Measurements from ENCODE around the gene CDYL.
"Not testable (repeated sequence)": the region's sequence is repeated elsewhere in the genome, so short reads cannot be mapped to it uniquely, and the experiment has no call there.

CDYL gene

DNA sequence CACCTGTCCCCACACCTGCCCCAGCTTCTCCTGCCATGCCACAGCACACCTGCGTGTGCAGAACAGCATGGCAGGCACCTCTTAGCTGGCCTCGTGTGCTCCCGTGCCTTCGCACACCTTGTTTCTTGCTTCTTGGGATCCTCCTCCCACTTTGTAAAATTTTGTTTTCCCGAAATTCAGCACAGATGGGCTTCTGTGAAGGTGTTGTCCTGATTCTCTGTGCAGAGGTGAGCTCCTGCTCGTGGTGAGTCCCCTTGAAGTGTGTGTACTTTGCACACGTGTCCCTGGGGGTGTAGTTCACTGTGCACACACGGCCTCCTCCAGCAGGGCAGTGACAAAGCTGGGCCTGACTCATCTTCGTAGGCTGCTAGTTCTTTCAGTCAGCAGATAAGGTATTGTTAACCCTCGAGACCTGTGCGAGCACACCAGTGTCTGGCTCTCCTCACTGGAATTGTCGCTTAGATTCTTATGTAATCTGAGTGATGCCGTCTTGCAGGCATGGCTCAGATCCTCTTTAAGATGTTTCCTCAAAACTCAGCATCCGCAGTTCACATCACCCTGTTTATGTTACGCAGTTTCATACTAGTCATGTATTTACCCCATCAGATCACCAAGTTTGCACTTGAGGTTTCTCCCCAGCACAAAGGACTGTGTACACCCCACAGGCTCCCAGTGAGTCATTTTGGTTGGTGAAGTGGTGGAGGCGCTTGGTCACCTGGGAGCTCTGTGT, 77.7 kb downstream of the CDYL start:
- peaks cover 4% of the 10 kb centered on the region for H3K36me3 Mint-ChIP-seq (ENCODE audit: low read depth)
- H3K27ac Mint-ChIP-seq: no peak overlapping the region
- DNase-seq: no peak
- H3K4me3 Mint-ChIP-seq: no peak overlapping the region
- ATAC-seq: peak; percentile 87
- H3K27me3 Mint-ChIP-seq: no peaks in the 10 kb centered on the region
- H3K9me3 Mint-ChIP-seq: no peaks in the 10 kb centered on the region
- H3K4me1 Mint-ChIP-seq: peaks cover 72% of the 10 kb centered on the region

DNA sequence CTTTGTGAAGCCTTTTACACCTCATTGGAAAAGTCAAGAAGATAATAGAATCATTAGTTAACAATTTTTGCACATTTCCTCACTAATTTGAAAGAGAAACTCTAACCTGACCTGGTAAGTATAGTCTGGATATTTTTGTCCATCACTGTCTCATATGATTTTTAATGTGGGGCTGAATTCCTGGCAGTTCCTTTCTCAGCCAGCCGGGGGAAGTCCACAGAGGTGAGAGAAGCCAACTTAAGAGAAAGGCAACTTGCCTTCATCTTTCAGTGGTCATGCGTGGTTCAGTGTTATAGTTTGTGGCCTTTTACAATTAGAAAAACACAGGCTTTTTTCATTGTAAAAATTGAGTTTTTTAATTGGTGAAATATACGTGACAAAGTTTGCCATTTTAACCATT, 80.6 kb downstream of the CDYL start:
- no peak overlapping the region for H3K27ac Mint-ChIP-seq
- DNase-seq: no peak
- no peaks in the 10 kb centered on the region for H3K27me3 Mint-ChIP-seq
- no peaks in the 10 kb centered on the region for H3K9me3 Mint-ChIP-seq
- H3K4me1 Mint-ChIP-seq: peaks cover 64% of the 10 kb centered on the region
- H3K36me3 Mint-ChIP-seq (ENCODE audit: low read depth): peaks cover 4% of the 10 kb centered on the region
- ATAC-seq: no peak
- no peak overlapping the region for H3K4me3 Mint-ChIP-seq

DNA sequence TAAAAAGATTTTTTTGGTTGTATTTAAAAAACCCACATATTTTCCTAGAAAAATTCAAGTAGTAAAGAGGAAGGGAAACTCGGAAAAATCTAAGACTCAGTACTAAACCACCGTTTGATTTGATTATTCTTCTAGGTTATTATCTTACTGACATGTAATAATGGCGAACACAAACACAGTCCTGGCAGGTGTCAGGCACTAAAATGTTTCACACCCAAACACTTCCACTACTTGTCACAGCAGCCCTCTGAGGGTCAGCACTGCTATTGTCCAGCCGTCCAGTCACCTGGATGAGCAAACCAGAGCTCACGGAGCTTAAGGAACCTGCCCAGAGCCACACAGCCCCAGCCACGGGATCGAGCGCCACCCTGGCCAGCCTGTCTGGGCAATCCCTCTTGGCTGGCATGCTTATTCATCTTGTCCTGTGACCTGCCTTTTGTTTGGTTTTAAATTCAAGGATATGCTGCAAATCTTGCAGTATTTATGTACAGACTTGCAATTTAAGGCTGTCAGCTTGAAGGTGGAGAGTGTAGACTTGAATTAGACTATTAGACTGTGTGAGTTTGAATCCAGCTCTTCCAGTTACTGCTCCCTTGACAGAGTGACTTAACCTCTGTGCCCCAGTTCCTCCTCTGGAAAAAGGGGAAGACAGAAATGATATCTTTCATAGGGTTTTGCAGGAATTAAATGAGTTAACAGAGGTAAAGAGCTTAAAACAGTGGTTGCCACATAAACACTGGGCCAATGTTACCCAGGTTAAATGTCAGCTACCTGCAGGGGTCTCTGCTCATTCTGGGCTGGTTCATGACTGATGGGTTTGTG, 82.2 kb downstream of the CDYL start:
- peaks cover 4% of the 10 kb centered on the region for H3K9me3 Mint-ChIP-seq
- H3K27me3 Mint-ChIP-seq: no peaks in the 10 kb centered on the region
- H3K4me1 Mint-ChIP-seq: peaks cover 58% of the 10 kb centered on the region

GRCh38 chr6:4860387-4860786, 84.2 kb downstream of the CDYL start:
- no peak overlapping the region for H3K27ac Mint-ChIP-seq
- peaks cover 44% of the 10 kb centered on the region for H3K4me1 Mint-ChIP-seq
- ATAC-seq (no peak), DNase-seq (no peak)
- H3K27me3 Mint-ChIP-seq: no peaks in the 10 kb centered on the region
- peaks cover 22% of the 10 kb centered on the region for H3K9me3 Mint-ChIP-seq
- H3K36me3 Mint-ChIP-seq (ENCODE audit: low read depth): peaks cover 31% of the 10 kb centered on the region
- no peak overlapping the region for H3K4me3 Mint-ChIP-seq

More for the DNA sequence above, 82.2 kb downstream of the CDYL start:
- no peak for ATAC-seq
- DNase-seq: no peak
- Mint-ChIP-seq H3K27ac (no peak overlapping the region), H3K4me3 (no peak overlapping the region), H3K36me3 (ENCODE audit: low read depth) (peaks cover 14% of the 10 kb centered on the region)

- DNase-seq (no peak), ATAC-seq (no peak)
- Mint-ChIP-seq H3K36me3 (ENCODE audit: low read depth) (peaks cover 40% of the 10 kb centered on the region), H3K9me3 (peaks cover 32% of the 10 kb centered on the region), H3K4me1 (peaks cover 35% of the 10 kb centered on the region), H3K27me3 (no peaks in the 10 kb centered on the region), H3K27ac (no peak overlapping the region), H3K4me3 (no peak overlapping the region)
These were observed 85.4 kb downstream of the CDYL start for GRCh38 chr6:4861564-4861963.

- no peak overlapping the region for H3K4me3 Mint-ChIP-seq
- H3K36me3 Mint-ChIP-seq (ENCODE audit: low read depth): peaks cover 55% of the 10 kb centered on the region
- no peak for DNase-seq
- H3K9me3 Mint-ChIP-seq: peaks cover 52% of the 10 kb centered on the region
- no peak overlapping the region for H3K27ac Mint-ChIP-seq
- H3K27me3 Mint-ChIP-seq: no peaks in the 10 kb centered on the region
- peaks cover 10% of the 10 kb centered on the region for H3K4me1 Mint-ChIP-seq
- ATAC-seq: no peak
These were observed 88.3 kb downstream of the CDYL start for GRCh38 chr6:4864519-4864918.

- H3K4me3 Mint-ChIP-seq, H3K27me3 Mint-ChIP-seq, DNase-seq, H3K4me1 Mint-ChIP-seq, H3K27ac Mint-ChIP-seq, ATAC-seq: not testable (repeated sequence)
- H3K36me3 Mint-ChIP-seq (ENCODE audit: low read depth): peaks cover 55% of the 10 kb centered on the region
- peaks cover 55% of the 10 kb centered on the region for H3K9me3 Mint-ChIP-seq
These were observed 88.8 kb downstream of the CDYL start for GRCh38 chr6:4865006-4865405.

DNA sequence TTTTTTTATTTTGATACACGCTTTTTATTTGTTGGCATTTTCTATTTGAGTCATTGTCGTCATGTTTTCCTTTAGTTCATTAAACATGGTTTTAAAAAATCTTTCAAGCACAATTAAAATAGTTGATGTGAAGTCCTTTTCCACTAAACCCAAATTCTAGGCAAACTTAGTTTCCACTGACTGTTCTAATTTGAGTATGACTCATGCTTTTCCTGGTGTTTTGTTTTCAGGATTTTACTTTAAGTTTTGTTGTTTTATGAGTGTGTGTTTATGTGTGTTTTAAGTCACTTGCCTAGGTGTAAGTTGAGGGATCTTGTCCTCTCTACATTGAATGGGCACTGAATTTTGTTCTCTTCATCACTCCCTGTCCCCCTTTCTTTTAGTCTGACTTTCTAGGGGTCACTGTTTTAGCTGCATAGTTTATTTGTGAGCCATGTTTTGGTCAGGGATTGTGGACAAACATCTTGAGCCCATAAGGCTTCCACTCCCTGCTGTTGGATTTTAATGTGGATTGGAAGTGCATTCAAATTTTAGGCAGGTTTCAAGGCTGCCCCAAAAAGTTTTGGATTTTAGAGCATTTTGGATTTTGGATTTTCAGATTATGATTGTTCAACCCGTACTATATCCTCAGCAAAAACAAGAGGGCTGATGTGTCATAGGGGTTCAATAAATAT, 94.8 kb downstream of the CDYL start:
- Mint-ChIP-seq H3K36me3 (ENCODE audit: low read depth) (peaks cover 23% of the 10 kb centered on the region), H3K4me3 (no peak overlapping the region), H3K9me3 (peaks cover 27% of the 10 kb centered on the region), H3K27ac (no peak overlapping the region), H3K27me3 (no peaks in the 10 kb centered on the region), H3K4me1 (peaks cover 35% of the 10 kb centered on the region)
- DNase-seq: no peak
- no peak for ATAC-seq

DNA sequence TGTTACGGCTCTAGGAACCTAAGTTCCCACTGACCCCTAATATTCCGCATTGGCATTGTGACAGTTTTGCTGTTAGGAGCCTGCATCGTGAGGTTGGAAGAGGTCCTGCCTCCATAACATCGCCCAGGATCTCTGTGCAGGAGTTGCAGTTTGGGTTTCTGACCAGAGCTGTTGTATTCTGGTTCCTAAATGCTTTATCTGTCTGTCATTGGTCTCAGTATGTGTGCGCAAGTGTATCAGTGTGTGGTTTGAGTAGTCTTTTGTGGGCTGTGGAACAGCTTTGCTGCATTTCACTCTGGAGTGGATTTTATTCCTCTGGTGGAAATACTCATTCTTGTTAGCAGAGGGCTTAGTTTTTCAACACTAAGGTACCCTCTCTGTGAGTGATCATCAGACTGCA, 95.6 kb downstream of the CDYL start:
- Mint-ChIP-seq H3K27me3 (no peaks in the 10 kb centered on the region), H3K4me3 (no peak overlapping the region), H3K27ac (no peak overlapping the region), H3K36me3 (ENCODE audit: low read depth) (peaks cover 16% of the 10 kb centered on the region), H3K9me3 (peaks cover 20% of the 10 kb centered on the region), H3K4me1 (peaks cover 38% of the 10 kb centered on the region)
- DNase-seq (no peak), ATAC-seq (peak; percentile 33)

DNA sequence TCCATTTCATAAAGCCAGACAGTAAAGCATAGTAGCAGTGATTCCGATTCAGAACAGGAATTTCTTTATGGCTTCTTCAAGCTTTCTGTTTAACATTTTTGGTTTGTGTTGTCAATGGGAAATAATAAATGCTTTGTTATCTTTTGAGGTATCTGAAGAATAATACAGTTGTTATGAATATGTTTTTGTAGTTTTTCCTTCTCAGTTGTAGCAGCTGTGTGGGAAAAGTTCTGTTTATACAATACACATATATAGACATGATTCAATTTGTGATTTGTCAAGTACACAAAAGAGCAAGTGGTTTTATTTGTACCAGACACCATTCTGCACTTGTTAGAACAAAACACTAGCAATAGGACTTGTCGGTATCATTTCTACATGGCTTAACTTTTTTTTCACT, 96.6 kb downstream of the CDYL start:
- no peaks in the 10 kb centered on the region for H3K27me3 Mint-ChIP-seq
- peaks cover 6% of the 10 kb centered on the region for H3K36me3 Mint-ChIP-seq (ENCODE audit: low read depth)
- H3K4me1 Mint-ChIP-seq: peaks cover 45% of the 10 kb centered on the region
- no peak overlapping the region for H3K4me3 Mint-ChIP-seq
- no peak overlapping the region for H3K27ac Mint-ChIP-seq
- no peak for ATAC-seq
- no peak for DNase-seq
- H3K9me3 Mint-ChIP-seq: peaks cover 12% of the 10 kb centered on the region

DNA sequence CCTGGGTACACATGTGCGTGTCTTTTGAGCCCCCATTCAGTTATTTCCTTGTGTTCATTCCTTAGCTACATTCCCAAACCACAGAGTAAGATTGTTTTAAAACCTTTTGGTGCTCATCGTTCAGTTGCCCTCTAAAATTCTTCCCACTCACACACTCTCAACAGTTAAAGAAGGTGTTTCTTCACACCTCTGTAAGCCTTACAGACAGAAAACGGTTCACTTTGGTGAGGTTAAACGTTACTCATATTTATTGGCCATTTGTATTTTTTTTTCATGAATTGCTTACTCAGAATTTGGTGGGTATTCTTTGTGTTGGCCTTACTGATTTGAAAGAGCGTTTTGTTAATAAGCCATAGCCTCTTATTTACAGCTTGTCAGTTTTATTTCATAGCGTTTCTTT, 97.7 kb downstream of the CDYL start:
- no peak for ATAC-seq
- H3K9me3 Mint-ChIP-seq: peaks cover 7% of the 10 kb centered on the region
- H3K27me3 Mint-ChIP-seq: no peaks in the 10 kb centered on the region
- H3K36me3 Mint-ChIP-seq (ENCODE audit: low read depth): peaks cover 4% of the 10 kb centered on the region
- no peak overlapping the region for H3K27ac Mint-ChIP-seq
- no peak overlapping the region for H3K4me3 Mint-ChIP-seq
- no peak for DNase-seq
- peaks cover 51% of the 10 kb centered on the region for H3K4me1 Mint-ChIP-seq

DNA sequence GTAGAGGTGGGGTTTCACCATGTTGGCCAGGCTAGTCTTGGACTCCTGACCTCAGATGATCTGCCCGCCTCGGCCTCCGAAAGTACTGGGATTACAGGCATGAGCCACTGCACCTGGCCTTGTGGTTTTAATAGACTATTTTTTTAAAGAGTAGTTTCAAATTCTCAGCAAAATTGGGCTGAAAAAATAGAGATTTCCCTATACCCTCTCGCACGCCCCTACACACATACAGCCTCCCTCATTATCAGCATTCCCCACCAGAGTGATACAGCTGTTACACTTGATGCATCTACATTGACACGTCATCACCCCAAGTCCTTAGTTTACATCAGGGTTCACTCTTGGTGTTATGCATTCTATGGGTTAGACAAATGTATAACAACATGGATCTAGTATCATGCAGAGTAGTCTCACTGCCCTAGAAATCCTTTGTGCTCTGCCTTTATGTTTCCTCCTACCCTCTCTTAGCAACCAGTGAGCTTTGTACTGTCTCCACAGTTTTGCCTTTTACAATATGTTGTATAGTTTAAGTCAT, 103.6 kb downstream of the CDYL start:
- Mint-ChIP-seq H3K27me3 (no peaks in the 10 kb centered on the region), H3K9me3 (no peaks in the 10 kb centered on the region), H3K4me3 (no peak overlapping the region), H3K36me3 (ENCODE audit: low read depth) (peaks cover 4% of the 10 kb centered on the region), H3K27ac (no peak overlapping the region), H3K4me1 (peaks cover 57% of the 10 kb centered on the region)
- ATAC-seq (no peak), DNase-seq (no peak)

DNA sequence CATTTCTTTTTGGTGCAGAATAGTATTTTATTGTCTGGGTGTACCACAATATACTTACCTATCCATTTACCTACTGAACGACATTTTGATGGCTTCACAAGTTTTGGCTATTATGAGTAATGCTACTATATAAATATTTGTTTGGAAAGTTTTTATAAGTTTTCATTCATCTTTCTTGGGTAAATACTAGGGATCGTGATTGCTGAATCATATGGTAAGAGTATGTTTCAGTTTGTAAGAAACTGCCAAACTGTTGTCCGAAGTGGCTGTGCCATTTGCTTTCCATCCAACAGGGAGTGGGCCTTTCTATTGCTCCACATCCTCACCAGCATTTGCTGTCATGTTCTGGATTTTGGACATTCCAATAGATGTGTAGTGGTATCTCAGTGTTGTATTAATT, 104.2 kb downstream of the CDYL start:
- Mint-ChIP-seq H3K4me3 (no peak overlapping the region), H3K9me3 (no peaks in the 10 kb centered on the region), H3K36me3 (ENCODE audit: low read depth) (peaks cover 4% of the 10 kb centered on the region), H3K4me1 (peaks cover 57% of the 10 kb centered on the region), H3K27me3 (no peaks in the 10 kb centered on the region), H3K27ac (no peak overlapping the region)
- DNase-seq: no peak
- ATAC-seq: no peak

DNA sequence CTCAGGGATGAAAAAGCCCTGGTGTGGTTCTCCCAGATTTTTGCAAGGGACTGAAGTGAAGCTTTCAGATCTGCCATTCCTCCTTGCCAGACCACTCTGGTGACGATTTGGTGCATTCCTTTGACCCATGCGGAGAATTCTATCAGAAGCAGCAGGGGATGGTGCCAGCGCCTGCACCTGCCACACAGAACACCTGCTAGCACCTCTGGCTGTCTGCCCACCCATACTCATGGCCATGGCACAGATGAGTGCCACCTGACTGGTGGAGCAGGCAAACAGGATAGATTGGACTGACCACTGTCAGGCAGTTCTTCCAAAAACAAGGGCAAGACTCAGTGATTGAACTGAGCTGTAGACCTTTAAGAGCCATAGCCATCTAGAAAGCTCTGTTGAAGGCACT, 107.1 kb downstream of the CDYL start:
- no peaks in the 10 kb centered on the region for H3K9me3 Mint-ChIP-seq
- no peak for DNase-seq
- no peak for ATAC-seq
- peaks cover 67% of the 10 kb centered on the region for H3K4me1 Mint-ChIP-seq
- peaks cover 4% of the 10 kb centered on the region for H3K36me3 Mint-ChIP-seq (ENCODE audit: low read depth)
- no peak overlapping the region for H3K4me3 Mint-ChIP-seq
- H3K27me3 Mint-ChIP-seq: no peaks in the 10 kb centered on the region
- no peak overlapping the region for H3K27ac Mint-ChIP-seq

All from activated naive CD8-positive, alpha-beta T cell treated with anti-CD3 and anti-CD28 coated beads, Interleukin-2, amount 50 U/mL, for 24 hours (primary cell).